ENCODE results near the gene NT5DC4.
"Not testable (repeated sequence)": the region's sequence is repeated elsewhere in the genome, so short reads cannot be mapped to it uniquely, and the experiment has no call there.

NT5DC4 gene

GRCh38 chr2:112701052-112701451 lies 19.8 kb upstream of the NT5DC4 start:
- DNase-seq = no peak

GRCh38 chr2:112703684-112704083 lies 17.1 kb upstream of the NT5DC4 start:
- no peak for DNase-seq

- no peak for DNase-seq
Measured at GRCh38 chr2:112705575-112705974, 15.2 kb upstream of the NT5DC4 start.

GRCh38 chr2:112706170-112706664 lies 14.6 kb upstream of the NT5DC4 start:
- no peak for DNase-seq

- DNase-seq = not testable (repeated sequence)
Measured at GRCh38 chr2:112706947-112707346, 13.9 kb upstream of the NT5DC4 start.

- no peak for DNase-seq
Measured at GRCh38 chr2:112708968-112709367, 11.9 kb upstream of the NT5DC4 start.

GRCh38 chr2:112709703-112710102 lies 11.1 kb upstream of the NT5DC4 start:
- no peak for DNase-seq

GRCh38 chr2:112710956-112711750 lies 9.7 kb upstream of the NT5DC4 start:
- DNase-seq = no peak

GRCh38 chr2:112712465-112712864 lies 8.4 kb upstream of the NT5DC4 start:
- no peak for DNase-seq

- DNase-seq = no peak
Measured at GRCh38 chr2:112712903-112713584, 7.8 kb upstream of the NT5DC4 start.

- no peak for DNase-seq
Measured at GRCh38 chr2:112713585-112713925, 7.3 kb upstream of the NT5DC4 start.

GRCh38 chr2:112713926-112714325 lies 6.9 kb upstream of the NT5DC4 start:
- no peak for DNase-seq

- no peak for DNase-seq
Measured at GRCh38 chr2:112714331-112714730, 6.5 kb upstream of the NT5DC4 start.

- DNase-seq = no peak
Measured at GRCh38 chr2:112714836-112715631, 5.8 kb upstream of the NT5DC4 start.

GRCh38 chr2:112716094-112716493 lies 4.7 kb upstream of the NT5DC4 start:
- not testable (repeated sequence) for DNase-seq

- not testable (repeated sequence) for DNase-seq
Measured at GRCh38 chr2:112716826-112717352, 3.9 kb upstream of the NT5DC4 start.

GRCh38 chr2:112718863-112719370 lies 1.9 kb upstream of the NT5DC4 start:
- no peak for DNase-seq

- no peak for DNase-seq
Measured at GRCh38 chr2:112721819-112722522, 1.2 kb downstream of the NT5DC4 start.

- DNase-seq = no peak
Measured at GRCh38 chr2:112722816-112723546, 2.2 kb downstream of the NT5DC4 start.

GRCh38 chr2:112723547-112723940 lies 2.7 kb downstream of the NT5DC4 start:
- DNase-seq = no peak

- DNase-seq = no peak
Measured at GRCh38 chr2:112723995-112724394, 3.2 kb downstream of the NT5DC4 start.
